Amygdala (tissue), 56 donors: Measurements from ENCODE around the gene PABPN1.
"Not testable (repeated sequence)": the region's sequence is repeated elsewhere in the genome, so short reads cannot be mapped to it uniquely, and the experiment has no call there.

Source experiments
- DNase-seq, 56 donors: peaks; one replicate each; lab custom pipeline; 2025; lab: John Stamatoyannopoulos, UW

PABPN1 gene

DNA sequence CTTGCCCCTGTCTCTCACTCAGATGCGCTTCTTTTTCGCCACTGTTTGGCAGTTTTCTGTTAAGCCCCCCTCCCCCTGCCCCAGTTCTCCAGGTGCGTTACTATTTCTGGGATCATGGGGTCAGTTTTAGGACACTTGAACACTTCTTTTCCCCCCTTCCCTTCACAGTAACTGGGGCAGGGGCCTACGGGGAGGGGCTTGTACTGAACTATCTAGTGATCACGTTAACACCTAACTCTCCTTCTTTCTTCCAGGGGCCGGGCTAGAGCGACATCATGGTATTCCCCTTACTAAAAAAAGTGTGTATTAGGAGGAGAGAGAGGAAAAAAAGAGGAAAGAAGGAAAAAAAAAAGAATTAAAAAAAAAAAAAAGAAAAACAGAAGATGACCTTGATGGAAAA is 3.7 kb downstream of the PABPN1 start:
- no peak for DNase-seq

DNA sequence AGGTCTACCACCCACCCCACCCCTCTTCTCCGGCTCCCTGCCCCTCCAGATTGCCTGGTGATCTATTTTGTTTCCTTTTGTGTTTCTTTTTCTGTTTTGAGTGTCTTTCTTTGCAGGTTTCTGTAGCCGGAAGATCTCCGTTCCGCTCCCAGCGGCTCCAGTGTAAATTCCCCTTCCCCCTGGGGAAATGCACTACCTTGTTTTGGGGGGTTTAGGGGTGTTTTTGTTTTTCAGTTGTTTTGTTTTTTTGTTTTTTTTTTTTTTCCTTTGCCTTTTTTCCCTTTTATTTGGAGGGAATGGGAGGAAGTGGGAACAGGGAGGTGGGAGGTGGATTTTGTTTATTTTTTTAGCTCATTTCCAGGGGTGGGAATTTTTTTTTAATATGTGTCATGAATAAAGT is 4.5 kb downstream of the PABPN1 start:
- DNase-seq = not testable (repeated sequence)

GRCh38 chr14:23326491-23327332 is 5.5 kb downstream of the PABPN1 start:
- no peak for DNase-seq

GRCh38 chr14:23327947-23328744 is 6.9 kb downstream of the PABPN1 start:
- peak in 41 of 56 donors; percentile 6 to 89 (median 46) for DNase-seq

- DNase-seq = no peak
Measured at GRCh38 chr14:23335623-23336022, 14.4 kb downstream of the PABPN1 start.

GRCh38 chr14:23339506-23340268 is 18.4 kb downstream of the PABPN1 start:
- no peak for DNase-seq

GRCh38 chr14:23344481-23344880 is 23.2 kb downstream of the PABPN1 start:
- no peak for DNase-seq

GRCh38 chr14:23345987-23346692 is 24.9 kb downstream of the PABPN1 start:
- DNase-seq = no peak

DNA sequence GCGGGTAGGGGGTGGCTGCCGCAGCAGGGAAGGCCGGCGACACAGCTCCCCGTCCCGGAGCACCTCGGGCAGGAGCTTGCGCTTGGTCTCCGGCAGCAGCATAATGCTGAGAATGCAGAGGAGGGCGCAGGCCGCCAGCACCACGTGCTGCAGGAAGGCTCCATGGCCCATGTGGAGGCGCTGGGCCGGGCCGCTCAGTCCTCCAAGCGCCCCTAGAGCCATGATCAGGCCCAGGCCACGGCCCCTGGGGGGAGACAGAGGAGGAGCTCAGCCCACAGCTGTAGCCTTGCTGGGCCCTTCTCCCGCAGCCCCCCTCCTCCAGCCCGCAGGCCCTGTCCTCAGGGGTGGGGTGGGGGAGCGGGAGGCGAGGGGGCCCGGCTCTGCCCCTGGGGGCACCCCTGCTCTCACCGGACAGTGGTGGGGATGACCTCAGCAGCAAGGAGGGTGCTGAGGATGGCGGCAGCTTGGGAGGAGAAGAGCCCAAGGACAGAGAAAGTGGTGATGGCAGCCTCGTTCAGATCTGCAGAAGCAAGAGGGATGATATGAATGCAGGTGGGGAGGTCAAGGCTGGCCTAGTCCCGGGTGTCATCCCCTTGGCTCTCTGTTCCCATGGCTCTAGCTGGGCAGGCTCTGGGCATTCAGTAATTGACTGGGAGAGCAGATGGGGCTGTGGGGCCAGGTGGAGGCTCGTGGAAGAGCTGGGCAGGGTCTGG is 25.6 kb downstream of the PABPN1 start:
- no peak for DNase-seq

DNA sequence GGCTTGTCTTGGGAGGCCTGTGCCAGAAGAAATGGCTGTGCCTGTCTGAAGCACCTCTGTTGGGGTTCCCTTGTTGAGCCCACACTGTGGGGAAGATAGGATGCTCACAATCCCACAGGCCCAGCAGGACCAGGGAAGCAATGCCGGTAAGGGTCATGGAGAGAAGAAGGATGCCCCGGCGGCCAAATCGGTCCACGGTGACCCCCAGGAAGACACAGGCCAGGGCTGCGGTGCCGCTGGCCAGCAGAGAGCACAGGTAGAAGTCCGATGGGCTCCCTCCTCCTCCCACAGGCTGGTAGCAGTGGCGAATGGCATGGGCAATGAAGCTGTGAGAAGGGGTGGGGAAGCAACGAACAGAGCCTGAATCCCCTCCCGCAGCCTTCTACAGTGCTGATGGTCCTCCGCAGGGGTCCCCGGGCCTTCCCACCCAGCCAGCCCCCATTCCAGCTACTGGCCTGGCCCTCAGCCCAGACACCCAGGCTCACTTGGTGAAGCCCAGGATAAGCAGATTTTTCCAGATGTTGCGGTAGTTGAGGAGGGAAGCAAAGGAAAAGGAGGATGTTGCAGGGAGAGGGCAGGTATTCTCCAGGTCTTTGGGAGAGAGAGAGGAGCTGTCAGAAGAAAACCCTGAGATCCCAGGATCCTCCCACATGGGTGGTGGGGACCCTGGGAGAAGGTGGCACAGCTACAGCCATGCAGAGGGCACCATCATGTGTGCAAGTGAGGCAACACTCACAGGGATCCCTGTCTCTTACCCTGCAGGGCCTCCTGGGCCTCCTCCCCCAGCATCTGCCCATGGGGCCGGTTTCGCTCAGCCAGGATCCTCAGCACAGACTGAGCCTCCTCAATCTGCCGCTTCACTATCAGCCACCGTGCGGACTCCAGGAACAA is 26.4 kb downstream of the PABPN1 start:
- DNase-seq = no peak

DNA sequence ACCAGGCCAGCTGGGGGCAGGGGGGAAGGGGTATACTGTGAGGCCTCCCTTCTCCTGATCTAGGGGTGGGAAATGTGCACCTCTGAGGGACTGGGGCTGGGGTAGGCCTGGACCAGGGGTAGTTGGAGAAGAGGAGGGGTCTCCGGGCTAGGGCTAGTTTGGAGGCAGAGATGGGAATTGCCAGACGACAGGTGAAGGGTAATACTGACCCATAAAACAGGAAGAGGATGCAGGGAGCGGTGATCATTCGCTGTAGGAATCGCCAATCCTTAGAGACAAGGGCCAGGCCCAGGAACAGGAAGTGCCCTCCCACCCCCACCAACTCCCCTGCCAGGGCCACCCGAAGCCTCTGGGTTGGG is 27.0 kb downstream of the PABPN1 start:
- no peak for DNase-seq

GRCh38 chr14:23349156-23349845 is 28.0 kb downstream of the PABPN1 start:
- DNase-seq = no peak

GRCh38 chr14:23351681-23352505 is 30.6 kb downstream of the PABPN1 start:
- DNase-seq = peak in 17 of 56 donors; percentile 38 to 79 (median 54)

- peak in 54 of 56 donors; percentile 34 to 95 (median 82) for DNase-seq
Measured at GRCh38 chr14:23352506-23353432, 31.5 kb downstream of the PABPN1 start, which contains the start of gene SLC22A17. Gene SLC22A17 (minus strand): TSS chr14:23352887.

DNA sequence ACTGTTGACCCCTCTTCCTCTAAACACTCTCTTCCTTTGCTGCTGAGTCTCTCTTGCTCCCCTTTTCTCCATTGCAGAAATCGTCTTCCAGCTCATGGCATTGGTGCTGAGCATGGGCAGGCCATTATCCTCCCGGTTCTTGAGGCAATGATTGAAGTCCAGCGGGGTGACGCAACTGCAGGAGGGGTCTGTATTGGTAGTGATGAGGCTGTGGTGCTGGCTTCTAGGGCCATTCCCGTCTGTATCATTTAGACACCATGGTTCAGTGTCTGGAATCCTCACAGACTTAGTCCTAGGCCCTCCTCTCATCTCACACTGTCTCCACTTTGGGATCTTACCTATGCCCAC is 32.1 kb downstream of the PABPN1 start:
- no peak for DNase-seq

GRCh38 chr14:23354990-23355389 is 33.7 kb downstream of the PABPN1 start:
- no peak for DNase-seq
